Endodermal cell (in vitro differentiated cells): Measurements from ENCODE around the gene U2AF1L4. TPM values are rescaled to one million over a fixed set of nuclear protein-coding genes. Genes with fewer than 3 reads are reported as not detected.

Source experiments
- DNase-seq: peaks from one replicate; pipeline ENCODE4 v3.0.0-alpha.2; 2017
- H3K27ac ChIP-seq: 2 replicates; pipeline ENCODE4 v1.5.1; 2013; ENCODE audit warnings: mild to moderate bottlenecking, low read depth, low read length, moderate library complexity
- H3K27me3 ChIP-seq: 2 replicates; pipeline ENCODE4 v1.6.1; 2013; ENCODE audit warnings: mild to moderate bottlenecking, low read length, moderate library complexity; ENCODE audit not compliant: insufficient read depth, control insufficient read depth, poor library complexity, severe bottlenecking
- H3K36me3 ChIP-seq: 2 replicates; pipeline ENCODE4 v1.7.0; 2013; ENCODE audit warnings: mild to moderate bottlenecking, low read length, moderate library complexity; ENCODE audit not compliant: control insufficient read depth, insufficient read depth
- H3K4me1 ChIP-seq: one replicate; pipeline ENCODE4 v1.7.0; 2013; ENCODE audit warnings: low read length; ENCODE audit not compliant: control insufficient read depth, insufficient read depth
- H3K4me3 ChIP-seq: 2 replicates; pipeline ENCODE4 v1.5.1; 2013; ENCODE audit warnings: mild to moderate bottlenecking, low read length, moderate library complexity
- H3K9ac ChIP-seq: 2 replicates; pipeline ENCODE4 v1.6.1; 2013; ENCODE audit warnings: mild to moderate bottlenecking, low read length, moderate library complexity; ENCODE audit not compliant: poor library complexity, severe bottlenecking; ENCODE audit errors: extremely low read depth
- H3K9me3 ChIP-seq: 2 replicates; pipeline ENCODE4 v1.6.1; 2013; ENCODE audit warnings: mild to moderate bottlenecking, low read length, moderate library complexity; ENCODE audit not compliant: control insufficient read depth
- H3K27ac Mint-ChIP-seq: 2 replicates; pipeline ENCODE4 v1.8.0; 2020; ENCODE audit warnings: mixed read lengths
- H3K27me3 Mint-ChIP-seq: 2 replicates; pipeline ENCODE4 v1.8.0; 2021; ENCODE audit warnings: mild to moderate bottlenecking, mixed read lengths; ENCODE audit not compliant: insufficient read depth
- H3K36me3 Mint-ChIP-seq: 2 replicates; pipeline ENCODE4 v1.8.0; 2020; ENCODE audit warnings: low read depth, mixed read lengths
- H3K4me1 Mint-ChIP-seq: 2 replicates; pipeline ENCODE4 v1.8.0; 2020; ENCODE audit warnings: mixed read lengths
- H3K4me3 Mint-ChIP-seq: 2 replicates; pipeline ENCODE4 v1.8.0; 2020; ENCODE audit warnings: mild to moderate bottlenecking, moderate library complexity, mixed read lengths
- H3K9me3 Mint-ChIP-seq: 2 replicates; pipeline ENCODE4 v1.8.0; 2020; ENCODE audit warnings: mild to moderate bottlenecking, mixed read lengths
- CTCF ChIP-seq: fragments of 200-600 bp; sonication (generic); conservative IDR thresholded peaks from 2 replicates; pipeline ENCODE4 v1.5.0; 2021; ENCODE audit warnings: antibody characterized with exemption, mild to moderate bottlenecking
- WGBS, 2 experiments: methylation state at CpG; one replicate each; pipeline versions ENCODE4 v1.1.5 to v1.1.7; 2013; ENCODE audit warnings: missing lambda C conversion rate in 2 of 2, mixed read lengths in 1 of 2; ENCODE audit not compliant: insufficient coverage in 1 of 2, insufficient read length in 1 of 2; 5-methylcytosine and 5-hydroxymethylcytosine counted together
- total RNA-seq, 2 donors: library from RNA; stranded (reverse); fragmentation: NEBNext Ultra II Directional in 1 of 2; extraction: Animal tissue kit (Norgen Biotek cat#: 25700) in 1 of 2; gene quantifications; 2 replicates in 1 of 2; 3 replicates in 1 of 2; pipeline ENCODE4 v1.2.1, GENCODE V29; 2021

The U2AF1L4 gene
- total RNA-seq, 2 donors from 2014 or later, result 17.3 to 23.2 TPM

DNA sequence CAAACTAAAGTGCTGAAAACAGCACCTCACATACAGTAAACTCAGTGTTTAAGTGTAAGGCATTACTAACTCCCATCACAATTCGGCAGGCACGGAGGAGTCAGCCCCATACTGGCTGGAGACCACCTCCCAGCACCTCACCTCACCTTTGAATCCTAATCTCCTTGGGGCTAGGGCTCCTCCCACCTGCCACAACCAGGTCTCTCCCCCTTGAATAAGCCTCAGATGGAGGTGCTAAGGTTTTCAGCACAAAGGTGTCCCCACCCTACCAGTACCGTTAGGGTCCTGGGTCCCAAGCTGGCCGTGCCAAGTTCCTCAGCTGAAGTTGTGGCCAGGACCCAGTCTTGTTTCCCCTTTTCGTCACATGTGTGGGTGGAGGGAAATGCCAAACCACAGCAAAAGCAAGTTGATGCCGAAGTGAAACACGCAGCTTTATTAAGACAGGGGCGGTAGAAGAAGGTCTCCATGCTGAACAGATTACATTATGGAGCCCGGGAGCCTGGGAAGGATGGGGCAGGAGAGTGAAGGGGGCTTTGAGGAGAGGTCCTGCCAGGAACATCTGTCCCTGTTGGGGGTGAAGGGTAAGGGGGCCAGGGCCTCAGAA is 3.0 kb downstream of the U2AF1L4 start, which contains the start of gene IGFLR1:
TSS of gene IGFLR1 (minus strand) at position 332 of the 604 bp plus-strand sequence. CDS start 1,272 bp downstream, outside the sequence.
- 93 to 95% methylated on average over 8 to 9 of the region's 9 CpGs for WGBS, 2 experiments
- no peak within 1 kb of the TSS for H3K27ac ChIP-seq
- no peaks in the 10 kb centered on the region for H3K9me3 ChIP-seq
- no peaks in the 10 kb centered on the region for H3K27me3 ChIP-seq
- H3K4me1 ChIP-seq, result no peaks in the 10 kb centered on the region
- DNase-seq, result no peak
- H3K9me3 Mint-ChIP-seq, result no peaks in the 10 kb centered on the region
- peaks cover 21% of the 10 kb centered on the region for H3K36me3 ChIP-seq
- H3K4me3 ChIP-seq, result peak within 1 kb of the TSS; percentile 87
- peak within 1 kb of the TSS; percentile 66 for H3K4me3 Mint-ChIP-seq
- TF ChIP-seq CTCF, result no peak
- peak within 1 kb of the TSS; percentile 74 for H3K9ac ChIP-seq
- H3K4me1 Mint-ChIP-seq, result peaks cover 7% of the 10 kb centered on the region
- H3K27ac Mint-ChIP-seq, result peak within 1 kb of the TSS; percentile 50
- H3K36me3 Mint-ChIP-seq, result peaks cover 23% of the 10 kb centered on the region
- no peaks in the 10 kb centered on the region for H3K27me3 Mint-ChIP-seq

DNA sequence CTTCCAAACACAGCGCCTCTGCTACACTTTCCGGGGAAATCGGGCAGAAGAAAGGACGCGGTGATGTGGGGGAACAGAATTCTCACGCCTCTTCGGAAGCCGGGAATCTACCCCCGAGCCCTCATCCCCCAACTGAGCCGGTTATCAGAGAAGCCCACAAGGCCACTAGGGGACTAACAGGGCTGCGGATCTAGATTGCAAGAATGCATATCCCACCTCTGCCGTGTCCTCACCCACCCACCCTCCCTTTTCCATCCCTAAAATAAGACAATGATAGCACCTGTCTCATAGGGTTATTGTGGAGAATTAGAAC is 4.1 kb downstream of the U2AF1L4 start:
- 0 to 1% methylated on average over 10 to 12 of the region's 12 CpGs for WGBS, 2 experiments
- Histone ChIP-seq H3K36me3 (peaks cover 31% of the 10 kb centered on the region), H3K9me3 (no peaks in the 10 kb centered on the region), H3K9ac (peak overlapping the region; percentile 74), H3K4me3 (peak overlapping the region; percentile 87), H3K27ac (peak overlapping the region; percentile 96), H3K4me1 (no peaks in the 10 kb centered on the region), H3K27me3 (no peaks in the 10 kb centered on the region)
- H3K27ac Mint-ChIP-seq, result peak overlapping the region; percentile 98
- peaks cover 31% of the 10 kb centered on the region for H3K36me3 Mint-ChIP-seq
- TF ChIP-seq CTCF, result peak; percentile 70
- DNase-seq, result no peak
- peaks cover 3% of the 10 kb centered on the region for H3K4me1 Mint-ChIP-seq
- no peaks in the 10 kb centered on the region for H3K27me3 Mint-ChIP-seq
- H3K4me3 Mint-ChIP-seq, result peak overlapping the region; percentile 66
- H3K9me3 Mint-ChIP-seq, result no peaks in the 10 kb centered on the region

- H3K27me3 ChIP-seq, result no peaks in the 10 kb centered on the region
- no peaks in the 10 kb centered on the region for H3K9me3 ChIP-seq
- H3K36me3 ChIP-seq, result peaks cover 36% of the 10 kb centered on the region
- peak overlapping the region; percentile 74 for H3K9ac ChIP-seq
- Mint-ChIP-seq H3K27ac (peak overlapping the region; percentile 98), H3K4me1 (no peaks in the 10 kb centered on the region), H3K36me3 (peaks cover 35% of the 10 kb centered on the region), H3K27me3 (no peaks in the 10 kb centered on the region), H3K4me3 (peak overlapping the region; percentile 66), H3K9me3 (no peaks in the 10 kb centered on the region)
- WGBS, 2 experiments, result 0% methylated on average over 26 to 63 of the region's 63 CpGs
- no peak for TF ChIP-seq CTCF
- no peaks in the 10 kb centered on the region for H3K4me1 ChIP-seq
- H3K27ac ChIP-seq, result peak overlapping the region; percentile 96
- H3K4me3 ChIP-seq, result peak overlapping the region; percentile 87
- DNase-seq, result peak; percentile 99
Measured at GRCh38 chr19:35740423-35741202, 4.6 kb downstream of the U2AF1L4 start.
